ENCODE measurements around the gene AURKAIP1. TPM values are rescaled to one million over a fixed set of nuclear protein-coding genes. Genes with fewer than 3 reads are reported as not detected.

AURKAIP1 gene
- total RNA-seq, 1 donor from 2014 or later = 107 TPM

DNA sequence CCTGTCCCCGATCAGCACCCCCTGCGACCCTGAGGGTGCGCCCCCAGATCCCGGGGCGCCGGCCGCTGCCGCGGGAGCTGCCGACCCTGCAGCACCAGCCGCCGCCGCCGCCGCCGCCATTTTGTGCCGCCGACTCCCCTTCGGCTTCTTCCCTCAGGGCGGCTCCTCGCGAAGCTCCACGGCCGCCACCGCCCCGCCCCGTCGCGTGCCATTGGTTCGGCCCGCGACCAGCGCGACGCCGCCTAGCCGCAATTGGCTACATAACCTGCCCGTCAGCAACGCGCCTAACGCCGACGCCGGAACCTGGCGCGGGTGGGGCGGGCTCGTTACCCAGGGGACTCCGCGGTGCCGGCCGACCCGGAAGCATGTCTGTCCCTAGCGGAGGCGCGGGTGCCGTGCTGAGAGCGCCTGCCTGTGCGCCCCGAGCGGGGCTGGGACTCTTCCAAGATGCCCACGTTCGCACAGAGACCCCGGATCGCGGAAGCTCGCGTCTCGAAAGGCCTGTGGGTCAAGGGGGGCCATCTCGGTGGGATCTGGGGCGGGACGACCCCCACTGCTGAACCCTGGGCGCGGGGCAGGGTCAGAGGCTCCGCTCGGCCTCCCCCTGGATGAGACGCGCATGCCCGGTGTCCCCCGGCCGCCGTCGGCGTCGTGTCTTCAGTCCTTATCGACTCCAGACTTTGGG is 24.3 kb upstream of the AURKAIP1 start, which contains the start of gene CCNL2:
TSS of gene CCNL2 (minus strand) at position 149 of the 685 bp plus-strand sequence. CDS start at position 120, 29 bp downstream.
- H3K4me1 Mint-ChIP-seq (ENCODE audit: low read depth) = peaks cover 16% of the 10 kb centered on the region
- peaks cover 25% of the 10 kb centered on the region for H3K36me3 Mint-ChIP-seq (ENCODE audit: insufficient read depth)
- H3K4me3 Mint-ChIP-seq (ENCODE audit: low read depth) = peak within 1 kb of the TSS; percentile 89
- no peaks in the 10 kb centered on the region for H3K9me3 Mint-ChIP-seq (ENCODE audit: low read depth)
- H3K27ac Mint-ChIP-seq = peak within 1 kb of the TSS; percentile 89
- no peaks in the 10 kb centered on the region for H3K27me3 Mint-ChIP-seq
- peak; percentile 99 for DNase-seq (ENCODE audit: low spot score, unreplicated experiment)
- TF ChIP-seq, protein P1, sequence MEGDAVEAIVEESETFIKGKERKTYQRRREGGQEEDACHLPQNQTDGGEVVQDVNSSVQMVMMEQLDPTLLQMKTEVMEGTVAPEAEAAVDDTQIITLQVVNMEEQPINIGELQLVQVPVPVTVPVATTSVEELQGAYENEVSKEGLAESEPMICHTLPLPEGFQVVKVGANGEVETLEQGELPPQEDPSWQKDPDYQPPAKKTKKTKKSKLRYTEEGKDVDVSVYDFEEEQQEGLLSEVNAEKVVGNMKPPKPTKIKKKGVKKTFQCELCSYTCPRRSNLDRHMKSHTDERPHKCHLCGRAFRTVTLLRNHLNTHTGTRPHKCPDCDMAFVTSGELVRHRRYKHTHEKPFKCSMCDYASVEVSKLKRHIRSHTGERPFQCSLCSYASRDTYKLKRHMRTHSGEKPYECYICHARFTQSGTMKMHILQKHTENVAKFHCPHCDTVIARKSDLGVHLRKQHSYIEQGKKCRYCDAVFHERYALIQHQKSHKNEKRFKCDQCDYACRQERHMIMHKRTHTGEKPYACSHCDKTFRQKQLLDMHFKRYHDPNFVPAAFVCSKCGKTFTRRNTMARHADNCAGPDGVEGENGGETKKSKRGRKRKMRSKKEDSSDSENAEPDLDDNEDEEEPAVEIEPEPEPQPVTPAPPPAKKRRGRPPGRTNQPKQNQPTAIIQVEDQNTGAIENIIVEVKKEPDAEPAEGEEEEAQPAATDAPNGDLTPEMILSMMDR (IDR thresholded peaks at IDR 0.05; ENCODE audit: unreplicated experiment) = peak; percentile 63

DNA sequence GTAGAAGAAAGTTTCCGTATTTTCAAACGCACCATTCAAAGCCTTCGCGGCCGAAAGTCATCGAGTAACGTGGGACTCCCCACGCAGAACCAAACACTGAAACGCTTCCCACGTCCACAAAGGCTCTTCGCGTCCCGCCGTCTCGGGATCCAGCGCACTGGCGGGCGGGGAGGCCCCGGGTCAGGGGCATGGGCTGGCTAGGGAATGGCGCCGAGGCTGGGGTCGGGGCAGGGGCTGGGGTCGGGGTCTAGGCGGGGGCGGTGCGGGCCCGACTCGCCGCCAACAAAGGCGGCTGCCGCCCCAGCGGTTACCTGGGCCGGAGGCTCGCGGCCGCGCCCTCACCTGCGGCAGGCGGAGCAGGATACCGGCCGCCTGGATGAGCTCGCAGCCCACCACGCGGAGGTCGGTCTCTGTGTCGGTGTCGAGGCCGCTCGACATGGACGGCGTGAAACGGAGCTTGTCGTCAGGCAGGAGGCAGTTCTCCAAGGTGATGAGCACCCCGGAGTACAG is 23.7 kb upstream of the AURKAIP1 start:
- Mint-ChIP-seq H3K27me3 (no peaks in the 10 kb centered on the region), H3K4me1 (ENCODE audit: low read depth) (peaks cover 16% of the 10 kb centered on the region), H3K4me3 (ENCODE audit: low read depth) (peak overlapping the region; percentile 89), H3K9me3 (ENCODE audit: low read depth) (no peaks in the 10 kb centered on the region), H3K36me3 (ENCODE audit: insufficient read depth) (peaks cover 26% of the 10 kb centered on the region), H3K27ac (peak overlapping the region; percentile 89)
- no peak for DNase-seq (ENCODE audit: low spot score, unreplicated experiment)
- TF ChIP-seq, protein P1 (IDR thresholded peaks at IDR 0.05; ENCODE audit: unreplicated experiment) = no peak

DNA sequence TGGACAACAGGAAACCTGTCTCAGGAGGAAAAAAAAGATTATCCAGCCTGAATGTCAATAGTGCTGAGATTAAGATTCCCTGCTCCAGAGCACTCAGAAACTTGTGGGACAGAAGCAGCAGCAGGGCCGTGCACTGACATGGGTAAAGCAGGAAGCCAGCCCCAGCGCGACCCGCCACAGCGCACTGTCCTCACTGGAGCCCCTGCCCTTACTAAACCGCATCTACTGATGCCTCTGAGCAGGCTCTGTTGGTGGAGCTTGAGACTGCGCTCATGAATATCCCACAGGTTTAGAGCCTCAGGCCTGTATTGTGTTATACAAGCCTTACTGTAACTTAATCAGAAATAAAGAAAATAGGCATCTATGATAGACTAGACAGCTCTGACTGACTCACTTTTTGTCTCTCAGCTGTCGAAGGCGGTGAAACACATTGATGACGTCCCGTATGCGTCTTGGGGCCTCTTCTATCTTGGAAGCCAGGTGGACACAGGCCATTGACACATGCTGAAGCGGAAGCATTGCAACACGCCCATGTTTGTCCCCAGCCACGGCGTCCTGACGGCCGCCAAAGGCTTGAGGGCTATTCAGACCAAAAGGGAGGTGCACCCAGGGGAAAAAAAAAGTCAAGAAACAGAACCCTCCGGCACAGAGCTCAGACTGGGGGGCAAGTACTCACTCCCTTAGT is 23.0 kb upstream of the AURKAIP1 start:
- Mint-ChIP-seq H3K4me3 (ENCODE audit: low read depth) (peak overlapping the region; percentile 89), H3K27ac (peak overlapping the region; percentile 89), H3K4me1 (ENCODE audit: low read depth) (peaks cover 16% of the 10 kb centered on the region), H3K9me3 (ENCODE audit: low read depth) (no peaks in the 10 kb centered on the region), H3K36me3 (ENCODE audit: insufficient read depth) (peaks cover 23% of the 10 kb centered on the region), H3K27me3 (no peaks in the 10 kb centered on the region)
- DNase-seq (ENCODE audit: low spot score, unreplicated experiment) = no peak
- TF ChIP-seq, protein P1 (IDR thresholded peaks at IDR 0.05; ENCODE audit: unreplicated experiment) = no peak

DNA sequence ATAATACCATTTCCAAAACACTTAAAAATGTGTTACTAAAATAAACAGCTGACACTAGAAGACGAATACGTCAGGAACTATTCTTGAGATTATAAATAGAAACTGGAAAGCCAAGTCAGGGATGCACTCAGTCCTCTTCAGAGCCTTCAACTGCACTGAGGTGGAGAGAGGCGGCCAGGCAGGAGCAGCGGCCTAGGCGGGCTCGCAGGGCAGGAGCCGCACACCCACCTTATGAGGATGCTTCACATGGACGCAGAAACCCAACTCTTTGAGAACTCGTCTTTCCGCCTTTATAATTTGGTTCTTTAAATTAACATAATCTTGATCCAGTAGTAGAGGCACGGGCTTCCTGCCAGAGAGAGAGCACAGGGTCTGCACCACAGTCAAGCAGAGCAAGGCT is 20.2 kb upstream of the AURKAIP1 start:
- Mint-ChIP-seq H3K27me3 (no peaks in the 10 kb centered on the region), H3K27ac (no peak overlapping the region), H3K9me3 (ENCODE audit: low read depth) (no peaks in the 10 kb centered on the region), H3K4me3 (ENCODE audit: low read depth) (no peak overlapping the region), H3K36me3 (ENCODE audit: insufficient read depth) (peaks cover 31% of the 10 kb centered on the region), H3K4me1 (ENCODE audit: low read depth) (peaks cover 11% of the 10 kb centered on the region)
- TF ChIP-seq, protein P1 (IDR thresholded peaks at IDR 0.05; ENCODE audit: unreplicated experiment) = no peak
- no peak for DNase-seq (ENCODE audit: low spot score, unreplicated experiment)

DNA sequence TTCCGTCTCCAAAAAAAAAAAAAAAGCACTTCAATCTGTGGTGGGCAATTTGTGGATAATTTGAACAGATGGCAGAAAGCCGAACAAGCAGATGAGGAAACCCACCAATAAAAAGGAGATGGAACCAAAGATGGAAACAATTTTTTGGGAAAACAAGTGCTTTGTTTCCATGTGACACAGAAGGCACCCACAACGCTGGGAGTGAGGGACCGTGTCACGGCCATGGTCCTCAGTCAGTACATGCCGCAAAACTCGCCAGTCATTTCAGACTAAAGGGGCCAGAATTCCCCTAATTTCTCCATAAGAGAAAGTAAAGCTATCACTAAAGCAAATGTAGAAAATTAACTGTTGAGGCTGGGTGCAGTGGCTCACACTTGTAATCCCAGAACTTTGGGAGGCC is 19.1 kb upstream of the AURKAIP1 start:
- no peak overlapping the region for H3K27ac Mint-ChIP-seq
- peaks cover 6% of the 10 kb centered on the region for H3K4me1 Mint-ChIP-seq (ENCODE audit: low read depth)
- no peaks in the 10 kb centered on the region for H3K27me3 Mint-ChIP-seq
- no peak overlapping the region for H3K4me3 Mint-ChIP-seq (ENCODE audit: low read depth)
- TF ChIP-seq, protein P1 (IDR thresholded peaks at IDR 0.05; ENCODE audit: unreplicated experiment) = no peak
- peaks cover 36% of the 10 kb centered on the region for H3K36me3 Mint-ChIP-seq (ENCODE audit: insufficient read depth)
- H3K9me3 Mint-ChIP-seq (ENCODE audit: low read depth) = no peaks in the 10 kb centered on the region
- DNase-seq (ENCODE audit: low spot score, unreplicated experiment) = no peak
